Endothelial cell of umbilical vein (primary cell): ENCODE data around the gene STARD9. TPM values are rescaled to one million over a fixed set of nuclear protein-coding genes. Genes with fewer than 3 reads are reported as not detected.

ENCODE experiments used
- BruUV-seq: library from RNA; stranded (reverse); fragments of 400-500 nt; replicated peaks from 2 replicates; lab custom pipeline; 2021; lab: Mats Ljungman, UMichigan
- CTCF ChIA-PET: fragments of 300-600, 350-600 bp; sonication (Branson Sonifier 250); formaldehyde crosslinking; loops from one replicate; lab custom pipeline; 2021; ENCODE audit warnings: antibody characterized with exemption, inconsistent platforms; lab: Charles Lee
- POLR2A ChIA-PET: fragments of 300-600, 350-600 bp; sonication (Branson Sonifier 250); formaldehyde crosslinking; loops from one replicate; lab custom pipeline; 2021; ENCODE audit warnings: antibody characterized with exemption, inconsistent platforms; lab: Charles Lee
- DNase-seq: peaks from one replicate; pipeline ENCODE4 v3.0.0-alpha.2; 2011; ENCODE audit warnings: low read depth, low spot score
- FAIRE-seq: peaks from 2 replicates; lab custom pipeline; 2011; peaks lifted over from hg19 to GRCh38; lab: Jason Lieb, UNC
- H2AFZ ChIP-seq: 2 replicates; pipeline ENCODE4 v1.6.0; 2012; ENCODE audit warnings: low read depth, low read length, control low read depth, inconsistent platforms
- H3K27ac ChIP-seq: 2 replicates; pipeline ENCODE4 v1.5.1; 2011; ENCODE audit warnings: low read depth, mild to moderate bottlenecking, control low read depth, low read length, moderate library complexity; ENCODE audit not compliant: insufficient read depth
- H3K27me3 ChIP-seq, 2 experiments: 2 replicates each; pipeline versions ENCODE4 v1.6.0 to v1.6.1; 2011; ENCODE audit warnings: low read length in 2 of 2, mixed read lengths in 1 of 2; ENCODE audit not compliant: control insufficient read depth in 2 of 2, insufficient read depth in 2 of 2
- H3K36me3 ChIP-seq, 2 experiments: 2 replicates in 1 of 2; 3 replicates in 1 of 2; pipeline ENCODE4 v1.5.1; 2011; ENCODE audit warnings: low read length in 2 of 2, mild to moderate bottlenecking in 1 of 2, moderate library complexity in 1 of 2; ENCODE audit not compliant: control insufficient read depth in 2 of 2, insufficient read depth in 2 of 2; ENCODE audit errors: extremely low read depth in 1 of 2
- H3K4me1 ChIP-seq: 3 replicates; pipeline ENCODE4 v1.5.1; 2011; ENCODE audit warnings: mild to moderate bottlenecking, low read length; ENCODE audit not compliant: control insufficient read depth, insufficient read depth; ENCODE audit errors: extremely low read depth
- H3K4me2 ChIP-seq: 2 replicates; pipeline ENCODE4 v1.6.1; 2011; ENCODE audit warnings: low read length, control low read depth, mixed read lengths; ENCODE audit not compliant: insufficient read depth
- H3K4me3 ChIP-seq, 3 experiments: fragments of 200-600 bp in 1 of 3; sonication (generic), shearing (Covaris generic) in 1 of 3; replicated peaks in 1 of 3; 2 replicates each; pipeline ENCODE4 v1.5.1; 2011 to 2016; ENCODE audit warnings: control low read depth in 3 of 3, low read length in 3 of 3, mild to moderate bottlenecking in 2 of 3, inconsistent platforms in 1 of 3, low read depth in 1 of 3, moderate library complexity in 1 of 3; ENCODE audit not compliant: insufficient read depth in 1 of 3
- H3K79me2 ChIP-seq: 2 replicates; pipeline ENCODE4 v1.6.0; 2012; ENCODE audit warnings: low read length, inconsistent platforms; ENCODE audit not compliant: control insufficient read depth, insufficient read depth
- H3K9ac ChIP-seq: replicated peaks from 2 replicates; pipeline ENCODE3; 2011; ENCODE audit warnings: low read length, control low read depth; ENCODE audit not compliant: insufficient read depth; ENCODE audit errors: extremely low read depth
- H3K9me1 ChIP-seq: replicated peaks from 3 replicates; pipeline ENCODE4 v1.6.0; 2011; ENCODE audit warnings: mild to moderate bottlenecking, low read length; ENCODE audit not compliant: control insufficient read depth, insufficient read depth; ENCODE audit errors: extremely low read depth
- H3K9me3 ChIP-seq: replicated peaks from 2 replicates; pipeline ENCODE4 v1.5.1; 2012; ENCODE audit warnings: low read length, inconsistent platforms; ENCODE audit not compliant: control insufficient read depth, insufficient read depth
- H4K20me1 ChIP-seq: replicated peaks from 2 replicates; pipeline ENCODE3; 2011; ENCODE audit warnings: mild to moderate bottlenecking, low read length; ENCODE audit not compliant: control insufficient read depth, insufficient read depth; ENCODE audit errors: extremely low read depth
- EZH2 ChIP-seq: IDR thresholded peaks from 2 replicates; pipeline ENCODE4 v1.6.1; 2012; ENCODE audit warnings: borderline replicate concordance, low read depth, mild to moderate bottlenecking, moderate library complexity, low read length, inconsistent platforms; ENCODE audit not compliant: severe bottlenecking
- FOS ChIP-seq: IDR thresholded peaks from 2 replicates; pipeline ENCODE4 v1.6.1; 2011; ENCODE audit warnings: mild to moderate bottlenecking, low read length, moderate library complexity, borderline replicate concordance; ENCODE audit not compliant: insufficient read depth
- GATA2 ChIP-seq: IDR thresholded peaks from 2 replicates; pipeline ENCODE4 v1.7.0; 2011; ENCODE audit warnings: low read depth, mild to moderate bottlenecking, moderate library complexity, mixed read lengths, low read length; ENCODE audit not compliant: insufficient read length, insufficient read depth
- JUN ChIP-seq: IDR thresholded peaks from 2 replicates; pipeline ENCODE4 v1.6.1; 2011; ENCODE audit warnings: borderline replicate concordance, low read depth; ENCODE audit not compliant: insufficient read length, insufficient read depth
- MYC ChIP-seq: IDR thresholded peaks from one replicate; pipeline ENCODE4 v1.6.1; 2011; ENCODE audit warnings: mild to moderate bottlenecking, low read depth, low read length
- POLR2A ChIP-seq: IDR thresholded peaks from 2 replicates; pipeline ENCODE4 v1.6.1; 2012; ENCODE audit warnings: low read depth, mild to moderate bottlenecking, control low read depth, low read length
- POLR2AphosphoS5 ChIP-seq: IDR thresholded peaks from 2 replicates; pipeline ENCODE4 v1.6.1; 2012; ENCODE audit warnings: low read depth, mild to moderate bottlenecking, control low read depth, low read length, moderate library complexity; ENCODE audit not compliant: insufficient read depth
- dilution Hi-C: fragments of 300-500 bp; cut with MboI; formaldehyde crosslinking; loops from one replicate; pipeline ENCODE4 v1.15.0; 2019; ENCODE audit warnings: low sequenced_read_pairs; ENCODE audit not compliant: extremely low pct_ligation_motif_present
- intact Hi-C: fragments of 100-400 bp; cut with micrococcal nuclease; formaldehyde crosslinking; loops from one replicate; pipeline ENCODE4 v1.10.0; 2022
- polyA plus RNA-seq, 4 experiments: library from polyadenylated mRNA; depleted of rRNA in 3 of 4; stranded (reverse) in 3 of 4; unstranded in 1 of 4; fragments of >200 nt; gene quantifications; 2 replicates each; pipeline versions ENCODE4 v1.2.1 to v1.2.3, GENCODE V29; 2011 to 2012; ENCODE audit warnings: missing spikeins in 1 of 4
- total RNA-seq: library from RNA; stranded (reverse); gene quantifications from 2 replicates; pipeline ENCODE4 v1.2.3, GENCODE V29; 2021
- TF ChIP-seq, protein P1 (sequence below): IDR thresholded peaks from 2 replicates; pipeline ENCODE4 v1.6.1; 2011; ENCODE audit not compliant: insufficient read depth, insufficient read length
- TF ChIP-seq, protein P2 (sequence below), 2 donors: IDR thresholded peaks; 1 replicate in 1 of 2; 2 replicates in 1 of 2; pipeline ENCODE4 v1.5.1; 2011; ENCODE audit warnings: low read length in 2 of 2, mild to moderate bottlenecking in 2 of 2, moderate library complexity in 2 of 2, control low read depth in 1 of 2, inconsistent platforms in 1 of 2, low read depth in 1 of 2; ENCODE audit not compliant: insufficient read depth in 1 of 2; ENCODE audit errors: extremely low read depth in 1 of 2

STARD9 gene
- total and polyA plus RNA-seq, 2 donors (not counting 3 experiments of a cell fraction or from before 2014, with no cell fraction given), result 4.6 to 17.5 TPM

DNA sequence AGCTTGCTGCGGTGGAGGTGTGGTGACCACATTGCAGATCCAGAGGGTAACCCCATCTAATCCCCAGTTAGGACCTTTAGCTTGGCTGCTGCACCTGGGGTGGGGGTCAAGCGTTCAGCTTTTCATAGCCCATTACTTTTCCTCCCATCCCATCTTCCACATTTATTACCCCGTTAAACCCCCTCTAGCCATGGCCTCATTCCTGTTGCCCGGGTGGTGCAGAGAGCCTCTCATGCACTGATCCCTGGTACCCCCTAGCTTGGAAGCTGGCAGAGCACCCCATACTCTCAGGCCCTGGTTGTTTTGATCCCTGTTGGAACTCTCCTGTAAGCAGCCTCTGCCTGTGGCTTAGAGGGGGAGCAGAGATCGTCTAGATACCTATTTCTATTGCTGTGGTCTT, 140.7 kb downstream of the STARD9 start:
- ChIA-PET POLR2A (no interaction called here), CTCF (interaction anchor here (0.9 to 3.7 kb wide), 4 partner anchors 10 to 569 kb away, joined by 3 to 17 read pairs (median 4); no protein-coding TSS in a partner anchor)
- TF ChIP-seq POLR2A (no peak), GATA2 (no peak), POLR2AphosphoS5 (no peak), FOS (no peak), JUN (no peak), MYC (no peak), EZH2 (no peak)
- TF ChIP-seq, protein P1, sequence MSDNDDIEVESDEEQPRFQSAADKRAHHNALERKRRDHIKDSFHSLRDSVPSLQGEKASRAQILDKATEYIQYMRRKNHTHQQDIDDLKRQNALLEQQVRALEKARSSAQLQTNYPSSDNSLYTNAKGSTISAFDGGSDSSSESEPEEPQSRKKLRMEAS, result no peak
- TF ChIP-seq, protein P2, sequence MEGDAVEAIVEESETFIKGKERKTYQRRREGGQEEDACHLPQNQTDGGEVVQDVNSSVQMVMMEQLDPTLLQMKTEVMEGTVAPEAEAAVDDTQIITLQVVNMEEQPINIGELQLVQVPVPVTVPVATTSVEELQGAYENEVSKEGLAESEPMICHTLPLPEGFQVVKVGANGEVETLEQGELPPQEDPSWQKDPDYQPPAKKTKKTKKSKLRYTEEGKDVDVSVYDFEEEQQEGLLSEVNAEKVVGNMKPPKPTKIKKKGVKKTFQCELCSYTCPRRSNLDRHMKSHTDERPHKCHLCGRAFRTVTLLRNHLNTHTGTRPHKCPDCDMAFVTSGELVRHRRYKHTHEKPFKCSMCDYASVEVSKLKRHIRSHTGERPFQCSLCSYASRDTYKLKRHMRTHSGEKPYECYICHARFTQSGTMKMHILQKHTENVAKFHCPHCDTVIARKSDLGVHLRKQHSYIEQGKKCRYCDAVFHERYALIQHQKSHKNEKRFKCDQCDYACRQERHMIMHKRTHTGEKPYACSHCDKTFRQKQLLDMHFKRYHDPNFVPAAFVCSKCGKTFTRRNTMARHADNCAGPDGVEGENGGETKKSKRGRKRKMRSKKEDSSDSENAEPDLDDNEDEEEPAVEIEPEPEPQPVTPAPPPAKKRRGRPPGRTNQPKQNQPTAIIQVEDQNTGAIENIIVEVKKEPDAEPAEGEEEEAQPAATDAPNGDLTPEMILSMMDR (IDR thresholded peaks at IDR 0.05; ENCODE audit: extremely low read depth in 1 of 2, insufficient read depth in 1 of 2, low read depth in 1 of 2, low read length in 2 of 2), result no peak
- Histone ChIP-seq H3K27me3 (no peaks in the 10 kb centered on the region), H3K9me1 (no peaks in the 10 kb centered on the region), H4K20me1 (no peaks in the 10 kb centered on the region), H3K36me3 (peaks cover 2 to 14% of the 10 kb centered on the region in 2 experiments), H3K27ac (no peak overlapping the region), H3K4me3 (no peak overlapping the region), H2AFZ (no peak overlapping the region), H3K79me2 (no peaks in the 10 kb centered on the region), H3K9ac (no peak overlapping the region), H3K4me1 (no peaks in the 10 kb centered on the region), H3K4me2 (no peak overlapping the region), H3K9me3 (no peaks in the 10 kb centered on the region)
- dilution Hi-C loops, result no loop called here
- DNase-seq (no peak), FAIRE-seq (no peak)
- no TSS peak for BruUV-seq
- intact Hi-C loops, result no loop called here
